SH-SY5Y (cell line): Measurements from ENCODE around the gene CASK.

ENCODE experiments used
- GATA2 ChIP-seq: IDR thresholded peaks from 2 replicates; pipeline ENCODE4 v1.6.1; 2011; ENCODE audit warnings: mild to moderate bottlenecking, low read depth, low read length
- GATA3 ChIP-seq: IDR thresholded peaks from 2 replicates; pipeline ENCODE4 v1.6.1; 2011; ENCODE audit warnings: low read depth, mild to moderate bottlenecking, low read length, moderate library complexity

DNA sequence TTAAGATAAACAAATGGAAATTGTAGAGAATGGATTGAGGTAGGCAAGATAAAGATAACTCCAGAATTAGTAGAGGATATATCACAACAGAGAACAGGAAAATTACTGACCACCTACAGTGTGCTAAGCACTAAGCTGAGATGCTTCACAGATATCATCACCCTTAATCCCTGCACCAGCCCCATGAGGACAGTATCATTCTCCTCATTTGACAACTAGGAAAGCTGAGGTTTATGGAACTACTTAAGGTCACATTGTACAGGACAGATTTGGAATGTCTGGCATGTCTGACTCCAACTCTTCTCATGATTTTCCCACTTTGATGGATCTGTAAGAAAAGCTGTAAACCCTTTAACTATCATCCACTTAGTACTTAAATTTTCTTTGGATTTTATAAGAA, 95.5 kb downstream of the CASK start:
- TF ChIP-seq GATA2 = no peak
- no peak for TF ChIP-seq GATA3
